Measurements from ENCODE around the gene SPIB.
"Not testable (repeated sequence)": the region's sequence is repeated elsewhere in the genome, so short reads cannot be mapped to it uniquely, and the experiment has no call there.

The SPIB gene

DNA sequence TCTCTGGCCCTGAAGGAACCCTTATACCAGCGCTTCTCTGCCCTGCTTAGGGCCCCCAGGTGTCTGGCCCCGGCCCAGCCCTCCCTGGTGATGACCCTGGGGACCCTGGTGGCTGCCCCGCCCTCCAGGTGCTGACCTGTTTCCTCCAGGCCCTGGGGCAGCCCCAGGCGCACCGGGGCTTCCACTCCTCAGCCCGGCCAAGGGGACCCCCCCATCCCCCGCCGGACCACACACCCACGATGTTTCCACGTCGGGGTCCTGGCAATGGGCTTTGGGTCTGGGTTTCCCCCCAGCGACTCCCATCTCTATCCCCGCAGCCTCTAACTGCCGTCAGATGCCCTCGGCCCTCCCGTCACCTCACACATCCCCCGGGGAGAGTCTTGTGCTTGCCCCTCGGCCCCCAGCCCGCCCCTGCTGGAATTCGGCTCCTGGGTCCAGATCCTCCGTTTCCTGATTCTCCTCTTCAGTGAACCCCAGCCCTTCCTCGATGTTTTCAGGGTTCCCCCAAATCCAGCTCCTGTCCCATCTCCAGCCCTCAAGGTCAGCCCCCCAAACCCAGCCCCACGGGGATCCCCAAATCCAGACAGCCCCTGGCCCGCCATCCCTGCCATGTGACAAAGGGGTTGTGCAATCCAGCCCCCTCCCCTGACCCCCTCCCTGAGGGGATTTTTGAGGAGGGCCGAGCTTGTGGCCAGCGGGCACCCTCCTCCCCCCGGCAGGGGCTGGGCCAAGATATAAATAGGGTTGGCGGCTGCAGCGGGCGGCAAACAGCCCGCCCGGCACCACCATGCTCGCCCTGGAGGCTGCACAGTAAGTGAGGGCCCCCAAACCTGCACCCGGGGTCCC is at the start of gene SPIB:
SPIB (plus strand) TSS at position 763 of the 846 bp plus-strand sequence; CDS start at position 788, 25 bp downstream.
- DNase-seq (ENCODE audit: low read depth) = no peak

DNA sequence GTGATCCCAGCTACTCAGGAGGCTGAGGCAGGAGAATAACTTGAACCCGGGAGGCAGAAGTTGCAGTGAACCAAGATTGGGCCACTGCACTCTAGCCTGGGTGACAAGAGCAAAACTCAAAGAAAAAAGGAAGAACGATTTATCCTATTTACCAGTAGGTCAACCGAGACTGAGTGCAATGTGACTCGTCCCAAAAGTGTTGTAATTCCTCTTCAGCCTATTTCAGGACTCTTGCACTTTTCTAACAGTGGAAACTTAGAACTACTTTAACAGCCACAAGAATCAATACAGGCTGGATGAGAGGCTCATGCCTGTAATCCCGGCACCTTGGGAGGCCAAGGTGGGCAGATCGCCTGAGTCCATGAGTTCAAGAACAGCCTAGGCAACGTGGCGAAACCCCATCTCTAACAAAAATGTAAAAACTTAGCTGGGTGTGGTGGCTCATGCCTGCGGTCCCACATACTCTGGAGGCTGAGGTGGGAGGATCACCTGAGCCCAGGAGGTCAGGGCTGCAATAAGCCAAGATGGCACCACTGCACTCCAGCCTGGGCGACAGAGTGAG is 46.7 kb upstream of the SPIB start:
- no peak for DNase-seq (ENCODE audit: low read depth)

DNA sequence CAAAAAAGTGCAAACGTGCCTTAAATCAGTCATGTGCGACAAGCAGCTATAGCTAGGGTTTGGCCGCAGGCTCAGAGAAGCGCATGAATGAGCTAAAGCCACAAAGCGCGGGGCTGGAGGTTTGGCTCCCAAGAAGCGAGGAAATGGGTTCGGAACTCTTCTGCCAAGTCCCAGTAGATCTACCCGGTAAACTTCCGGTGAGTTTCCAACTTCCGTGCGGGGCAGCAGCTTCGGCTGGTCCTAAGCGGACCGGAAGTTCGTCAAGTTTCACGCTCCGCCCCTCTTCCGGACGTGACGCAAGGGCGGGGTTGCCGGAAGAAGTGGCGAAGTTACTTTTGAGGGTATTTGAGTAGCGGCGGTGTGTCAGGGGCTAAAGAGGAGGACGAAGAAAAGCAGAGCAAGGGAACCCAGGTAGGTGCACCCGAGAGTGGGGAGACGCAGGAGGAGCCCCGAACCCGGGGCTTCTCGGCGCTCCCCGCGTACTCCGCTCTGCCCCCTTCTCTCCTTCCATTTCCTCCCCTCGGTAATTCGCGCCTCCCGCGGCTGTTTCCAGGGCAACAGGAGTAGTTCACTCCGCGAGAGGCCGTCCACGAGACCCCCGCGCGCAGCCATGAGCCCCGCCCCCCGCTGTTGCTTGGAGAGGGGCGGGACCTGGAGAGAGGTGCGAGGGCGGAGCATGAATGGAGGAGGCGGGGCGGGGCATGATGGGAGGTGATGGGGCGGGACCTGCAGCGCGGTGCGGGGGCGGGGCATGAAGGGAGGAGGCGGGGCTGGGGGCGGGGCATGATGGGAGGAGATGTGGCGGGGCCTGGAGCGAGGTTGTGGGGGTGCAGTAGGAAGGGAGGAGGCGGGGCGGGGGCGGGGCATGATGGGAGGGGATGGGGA is 42.3 kb upstream of the SPIB start, which contains the start of gene NR1H2:
NR1H2 (plus strand) TSS at position 292 of the 885 bp plus-strand sequence. CDS start 1,149 bp downstream, outside the sequence.
- peak; percentile 90 for DNase-seq (ENCODE audit: low read depth)

DNA sequence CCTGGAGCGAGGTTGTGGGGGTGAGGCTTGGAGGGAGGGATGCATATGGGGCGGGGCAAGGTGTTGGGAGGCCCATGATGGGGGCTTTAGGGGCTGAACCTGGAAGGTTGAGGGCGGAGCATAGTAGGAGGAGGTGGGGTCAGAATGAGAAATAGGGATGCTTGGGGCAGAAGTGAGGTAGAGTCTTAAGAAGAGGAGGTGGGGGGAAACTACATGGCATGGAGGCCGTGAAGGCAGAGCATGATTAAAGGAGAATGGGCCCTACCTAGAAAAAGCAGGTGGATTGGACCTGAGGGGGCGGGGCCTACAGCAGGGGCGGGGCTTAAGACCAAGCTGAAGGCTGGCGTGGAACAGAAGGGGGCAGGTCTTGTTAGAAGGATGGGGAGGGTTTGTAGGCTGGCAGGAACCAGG is 41.7 kb upstream of the SPIB start:
- no peak for DNase-seq (ENCODE audit: low read depth)

DNA sequence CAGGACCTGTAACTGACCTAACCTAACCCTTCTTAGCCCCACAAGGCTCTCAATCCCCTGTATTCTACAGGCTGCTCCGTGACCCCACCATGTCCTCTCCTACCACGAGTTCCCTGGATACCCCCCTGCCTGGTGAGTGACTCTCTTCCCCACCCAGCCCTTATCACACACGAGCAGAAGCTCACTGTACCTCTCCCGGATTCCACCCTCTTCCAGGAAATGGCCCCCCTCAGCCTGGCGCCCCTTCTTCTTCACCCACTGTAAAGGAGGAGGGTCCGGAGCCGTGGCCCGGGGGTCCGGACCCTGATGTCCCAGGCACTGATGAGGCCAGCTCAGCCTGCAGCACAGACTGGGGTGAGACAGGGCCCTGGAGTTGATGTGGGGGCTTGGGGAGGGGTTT is 41.2 kb upstream of the SPIB start:
- no peak for DNase-seq (ENCODE audit: low read depth)

DNA sequence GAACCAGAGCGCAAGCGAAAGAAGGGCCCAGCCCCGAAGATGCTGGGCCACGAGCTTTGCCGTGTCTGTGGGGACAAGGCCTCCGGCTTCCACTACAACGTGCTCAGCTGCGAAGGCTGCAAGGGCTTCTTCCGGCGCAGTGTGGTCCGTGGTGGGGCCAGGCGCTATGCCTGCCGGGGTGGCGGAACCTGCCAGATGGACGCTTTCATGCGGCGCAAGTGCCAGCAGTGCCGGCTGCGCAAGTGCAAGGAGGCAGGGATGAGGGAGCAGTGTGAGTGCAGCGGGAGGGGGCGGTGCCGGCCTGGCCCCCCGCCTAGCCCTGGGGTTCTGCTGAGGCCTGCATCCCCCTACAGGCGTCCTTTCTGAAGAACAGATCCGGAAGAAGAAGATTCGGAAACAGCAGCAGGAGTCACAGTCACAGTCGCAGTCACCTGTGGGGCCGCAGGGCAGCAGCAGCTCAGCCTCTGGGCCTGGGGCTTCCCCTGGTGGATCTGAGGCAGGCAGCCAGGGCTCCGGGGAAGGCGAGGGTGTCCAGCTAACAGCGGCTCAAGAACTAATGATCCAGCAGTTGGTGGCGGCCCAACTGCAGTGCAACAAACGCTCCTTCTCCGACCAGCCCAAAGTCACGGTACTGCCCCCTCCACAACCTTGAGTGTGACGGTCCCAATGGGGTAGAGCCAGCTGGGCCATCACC is 40.4 kb upstream of the SPIB start:
- no peak for DNase-seq (ENCODE audit: low read depth)

DNA sequence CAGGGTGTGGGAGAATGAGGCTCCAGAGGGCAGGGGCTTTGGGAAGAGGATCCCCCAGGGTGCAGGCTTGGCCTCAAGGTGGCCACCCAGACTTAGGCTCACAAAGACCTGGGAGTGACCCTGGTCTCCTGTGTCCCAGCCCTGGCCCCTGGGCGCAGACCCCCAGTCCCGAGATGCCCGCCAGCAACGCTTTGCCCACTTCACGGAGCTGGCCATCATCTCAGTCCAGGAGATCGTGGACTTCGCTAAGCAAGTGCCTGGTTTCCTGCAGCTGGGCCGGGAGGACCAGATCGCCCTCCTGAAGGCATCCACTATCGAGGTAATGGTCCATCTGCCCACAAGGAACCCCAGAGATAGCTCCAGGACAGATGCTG is 39.9 kb upstream of the SPIB start:
- no peak for DNase-seq (ENCODE audit: low read depth)

DNA sequence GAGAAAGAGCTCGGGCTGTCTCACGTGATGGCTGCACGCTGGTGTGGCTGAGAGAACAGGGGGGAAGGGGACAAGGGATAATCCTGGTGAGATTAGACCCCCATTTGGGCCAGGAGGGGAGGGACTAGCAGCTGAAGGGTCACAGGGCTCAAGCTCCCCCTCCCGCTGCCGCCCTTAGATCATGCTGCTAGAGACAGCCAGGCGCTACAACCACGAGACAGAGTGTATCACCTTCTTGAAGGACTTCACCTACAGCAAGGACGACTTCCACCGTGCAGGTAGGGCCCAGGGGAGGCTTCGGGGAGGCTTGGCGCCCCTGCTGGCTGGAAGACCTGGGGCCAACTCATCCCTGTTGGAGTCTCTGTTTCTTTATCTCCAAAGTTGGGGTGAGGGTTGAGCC is 39.1 kb upstream of the SPIB start:
- DNase-seq (ENCODE audit: low read depth) = no peak

DNA sequence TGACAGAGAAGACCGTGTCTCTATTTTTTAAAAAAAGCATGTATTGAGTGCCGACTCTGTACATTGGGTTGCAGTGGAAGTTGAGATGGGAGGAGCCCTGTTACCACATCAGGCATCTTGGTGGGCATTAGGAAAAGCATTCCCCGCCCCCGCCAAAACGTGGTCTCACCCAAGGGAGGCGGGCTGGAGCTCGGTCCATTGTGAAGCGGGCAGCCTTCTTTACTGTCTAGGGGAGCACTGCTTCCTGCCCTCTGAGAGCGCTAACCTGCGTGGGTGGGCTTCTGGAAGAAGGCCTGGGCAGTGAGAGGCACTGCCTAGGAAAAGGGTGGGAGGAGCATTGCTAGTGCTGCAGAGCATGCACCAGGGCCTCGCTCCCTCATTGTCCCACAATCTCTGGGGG is 38.6 kb upstream of the SPIB start:
- DNase-seq (ENCODE audit: low read depth) = no peak

DNA sequence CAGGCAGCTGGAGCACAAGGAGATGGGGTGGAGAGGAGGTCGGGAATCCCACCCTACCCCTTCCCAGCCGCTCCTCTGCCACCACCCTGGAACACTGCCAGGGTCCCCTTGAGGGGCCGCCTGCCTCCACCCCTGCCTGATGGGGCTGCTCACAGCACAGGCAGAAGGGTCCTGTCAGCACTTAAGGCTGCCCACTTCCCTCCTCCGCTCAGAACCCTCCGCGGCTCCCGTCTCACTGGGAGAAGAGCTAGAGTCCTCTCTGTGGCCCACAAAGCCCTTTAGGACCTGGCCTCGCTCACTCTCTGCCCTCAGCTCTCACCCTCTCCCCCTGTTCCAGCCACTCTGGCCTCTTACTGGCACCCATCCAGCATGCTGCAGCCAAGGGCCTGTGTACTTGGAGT is 38.0 kb upstream of the SPIB start:
- no peak for DNase-seq (ENCODE audit: low read depth)

DNA sequence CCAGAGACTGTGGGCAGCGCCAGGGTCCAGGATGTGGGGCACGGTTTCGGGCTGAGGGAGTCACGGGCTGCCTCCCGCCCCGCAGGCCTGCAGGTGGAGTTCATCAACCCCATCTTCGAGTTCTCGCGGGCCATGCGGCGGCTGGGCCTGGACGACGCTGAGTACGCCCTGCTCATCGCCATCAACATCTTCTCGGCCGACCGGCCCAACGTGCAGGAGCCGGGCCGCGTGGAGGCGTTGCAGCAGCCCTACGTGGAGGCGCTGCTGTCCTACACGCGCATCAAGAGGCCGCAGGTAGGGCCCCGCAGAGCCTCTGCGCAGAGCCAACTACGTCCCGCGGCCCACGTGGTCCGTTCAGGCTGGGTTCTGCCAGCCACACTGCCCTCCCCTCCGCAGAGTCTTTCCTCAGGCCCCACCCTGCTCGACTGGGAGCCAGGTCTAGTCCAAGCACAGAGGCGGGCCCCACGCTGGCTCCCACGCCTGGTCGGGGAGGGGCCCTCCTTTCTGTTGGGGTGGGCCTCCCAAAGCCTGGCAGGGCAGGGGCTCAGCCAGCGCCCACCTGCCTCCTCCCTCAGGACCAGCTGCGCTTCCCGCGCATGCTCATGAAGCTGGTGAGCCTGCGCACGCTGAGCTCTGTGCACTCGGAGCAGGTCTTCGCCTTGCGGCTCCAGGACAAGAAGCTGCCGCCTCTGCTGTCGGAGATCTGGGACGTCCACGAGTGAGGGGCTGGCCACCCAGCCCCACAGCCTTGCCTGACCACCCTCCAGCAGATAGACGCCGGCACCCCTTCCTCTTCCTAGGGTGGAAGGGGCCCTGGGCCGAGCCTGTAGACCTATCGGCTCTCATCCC is 36.6 kb upstream of the SPIB start:
- DNase-seq (ENCODE audit: low read depth) = no peak

DNA sequence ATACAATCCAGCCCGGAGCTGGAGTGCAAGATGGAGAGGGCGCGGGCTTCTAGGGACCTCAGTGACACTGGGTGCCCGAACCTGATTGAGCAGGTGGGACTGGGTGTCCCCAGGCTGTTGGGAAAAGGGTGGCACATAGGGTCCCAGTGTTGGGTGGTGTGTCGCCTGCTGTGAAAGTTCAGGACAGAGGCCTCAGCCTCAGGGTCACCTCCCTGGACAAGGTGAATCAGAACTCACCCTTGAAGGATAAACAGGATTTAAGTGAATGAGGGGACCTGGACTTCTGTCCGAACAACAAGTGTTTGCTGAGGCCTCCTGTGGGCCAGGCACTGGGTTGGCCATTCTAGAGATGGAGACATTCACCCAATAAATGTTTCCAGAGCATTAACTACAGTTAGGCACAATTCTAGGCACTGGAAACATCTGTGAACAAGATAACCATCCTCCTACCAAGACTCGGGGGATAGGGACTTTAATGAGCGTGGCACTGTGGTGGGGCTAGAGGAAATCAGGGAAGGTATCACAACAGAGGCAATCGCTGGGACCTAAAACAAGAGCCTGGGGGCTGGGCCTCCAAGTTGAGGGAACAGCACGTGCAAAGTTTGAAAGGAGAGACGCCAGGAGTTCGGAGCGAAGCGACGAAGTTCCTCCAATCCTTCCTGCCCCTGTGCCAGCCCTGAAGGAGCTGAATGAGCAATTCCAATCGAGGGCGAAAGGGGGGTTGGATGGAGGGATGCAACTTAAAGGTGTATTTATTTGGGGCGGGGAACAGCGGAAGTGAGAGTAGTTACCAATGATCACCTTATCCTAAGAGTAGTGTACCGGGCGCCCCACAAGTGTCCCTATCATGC is 35.5 kb upstream of the SPIB start:
- DNase-seq (ENCODE audit: low read depth) = no peak

DNA sequence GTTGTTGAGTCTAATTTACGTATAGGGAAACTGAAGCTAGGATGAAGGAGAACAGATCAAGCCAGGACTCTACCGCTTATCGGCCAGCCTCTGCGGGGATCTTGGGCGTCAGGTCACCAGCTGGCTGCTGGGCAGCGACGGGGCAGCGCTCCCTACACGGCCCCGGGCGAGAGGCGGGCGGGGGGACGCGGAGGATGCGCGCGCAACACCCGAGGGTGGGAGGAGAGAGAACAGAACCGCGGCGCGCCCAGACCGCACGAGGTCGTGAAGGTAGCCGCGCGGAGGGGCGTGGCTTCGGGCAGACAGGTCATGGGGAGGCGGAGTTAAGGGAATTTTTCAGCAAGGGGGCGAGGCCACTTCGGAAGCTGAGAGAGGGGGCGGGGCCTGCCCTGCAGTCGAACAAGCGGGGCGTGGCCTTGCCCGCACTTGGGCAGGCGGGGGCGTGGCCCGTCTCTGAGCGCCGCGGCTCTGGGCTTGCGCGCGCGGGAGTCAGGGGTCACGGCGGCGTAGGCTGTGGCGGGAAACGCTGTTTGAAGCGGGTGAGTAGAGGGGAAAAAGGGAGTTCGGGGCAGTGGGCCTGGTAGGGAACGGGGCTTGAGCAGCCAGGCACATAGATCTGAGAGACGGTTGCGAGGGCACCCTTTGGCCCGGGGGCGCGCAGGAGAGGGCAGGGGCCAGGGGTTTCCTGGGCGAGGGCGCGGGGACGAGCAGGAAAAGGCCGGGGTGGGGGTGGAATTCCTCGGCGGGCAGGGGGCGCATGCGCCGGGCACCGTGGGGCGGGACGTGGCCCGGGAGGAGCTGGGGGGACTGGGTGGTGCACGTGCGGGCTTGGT is 34.7 kb upstream of the SPIB start, which contains the start of gene POLD1:
POLD1 (plus strand) TSS at position 496 of the 833 bp plus-strand sequence. CDS start 14,505 bp downstream, outside the sequence.
- peak; percentile 98 for DNase-seq (ENCODE audit: low read depth)

DNA sequence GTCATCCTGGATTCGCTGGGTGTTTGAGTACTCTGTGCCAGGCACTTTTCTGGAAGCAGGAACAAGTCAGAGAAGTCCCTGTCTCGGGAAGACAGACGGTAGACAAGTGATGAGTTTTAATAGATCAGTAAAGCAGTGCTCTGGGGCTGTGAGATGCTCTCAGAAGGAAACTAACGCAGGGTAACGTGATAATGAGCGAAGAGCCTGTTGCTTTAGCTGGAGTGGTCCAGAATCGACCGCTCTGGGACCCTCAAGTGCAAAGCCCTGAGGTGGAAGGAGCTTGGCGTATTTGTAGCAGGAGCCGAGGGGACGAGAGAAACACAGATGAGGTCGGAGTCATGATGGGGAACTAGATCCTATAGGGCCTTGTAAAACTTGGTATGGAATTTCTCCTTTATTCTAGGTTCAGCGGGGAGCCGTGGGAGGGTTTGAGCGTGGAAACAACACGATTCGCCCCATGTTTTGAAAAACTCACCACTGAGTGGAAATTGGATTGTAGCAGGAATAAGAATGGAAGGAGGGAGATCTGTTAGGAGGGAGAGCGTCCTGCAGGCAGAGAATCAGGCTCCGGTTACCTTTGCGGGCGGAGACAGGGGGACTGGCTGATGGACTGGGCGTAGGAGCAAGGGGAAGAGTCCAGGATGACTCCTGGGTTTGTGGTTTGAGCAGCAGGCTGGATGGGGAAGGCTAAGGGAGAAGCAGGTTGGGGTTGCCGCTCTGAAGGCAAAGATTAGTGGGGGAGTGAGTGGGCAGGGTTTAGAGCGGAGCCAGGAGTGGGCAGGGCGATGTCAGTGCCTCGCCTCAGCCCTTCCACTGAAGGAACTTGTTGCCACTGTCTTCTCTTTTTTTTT is 33.8 kb upstream of the SPIB start:
- DNase-seq (ENCODE audit: low read depth) = no peak

DNA sequence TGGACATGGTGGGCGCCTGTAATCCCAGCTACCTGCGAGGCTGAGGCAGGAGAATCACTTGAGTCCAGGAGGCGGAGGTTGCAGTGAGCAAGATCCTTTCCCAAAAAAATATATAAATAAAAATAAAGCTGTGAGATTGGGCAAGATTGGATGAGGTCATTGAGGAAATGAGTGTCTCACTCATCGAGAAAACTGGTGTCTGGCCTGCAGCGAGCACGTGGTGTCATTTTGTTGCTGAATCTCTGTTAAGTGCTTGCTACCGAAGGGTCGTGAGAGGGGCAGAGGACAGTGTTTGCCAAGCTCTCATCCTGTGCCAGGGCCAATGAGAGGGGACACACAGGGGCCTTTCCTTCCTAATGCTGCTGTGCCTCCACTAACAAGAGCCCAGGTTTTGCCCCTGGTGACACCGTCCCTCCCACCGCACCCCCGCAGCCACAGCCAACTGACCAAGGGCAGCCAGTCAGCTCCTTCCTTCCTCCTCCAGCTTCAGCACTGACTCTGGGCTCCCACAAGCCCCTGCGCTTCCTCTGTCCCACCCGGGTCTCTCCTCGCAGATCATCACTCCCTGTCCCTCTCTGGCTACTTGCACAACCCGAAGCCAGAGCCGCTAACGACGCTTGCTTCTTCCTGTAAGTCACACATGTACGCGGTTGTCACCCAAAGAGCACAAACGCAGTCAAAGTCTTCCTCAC is 31.4 kb upstream of the SPIB start:
- no peak for DNase-seq (ENCODE audit: low read depth)

DNA sequence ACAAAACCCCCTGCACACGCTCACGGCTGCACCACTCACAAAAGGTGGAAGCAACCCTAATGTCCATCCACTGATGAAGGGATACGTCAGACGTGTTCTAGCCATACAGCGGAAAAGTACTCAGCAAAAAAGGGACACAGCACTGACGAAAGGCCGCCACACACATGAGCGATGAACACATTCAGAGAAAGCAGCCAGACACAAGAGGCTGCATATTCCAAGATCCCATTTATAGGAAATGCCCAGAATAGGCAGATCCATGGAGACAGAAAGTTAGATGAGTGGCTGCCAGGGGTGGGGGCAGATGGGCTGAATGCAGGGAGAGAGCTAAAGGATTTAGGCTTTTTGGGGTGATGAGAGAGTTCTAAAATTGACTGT is 30.9 kb upstream of the SPIB start:
- no peak for DNase-seq (ENCODE audit: low read depth)

DNA sequence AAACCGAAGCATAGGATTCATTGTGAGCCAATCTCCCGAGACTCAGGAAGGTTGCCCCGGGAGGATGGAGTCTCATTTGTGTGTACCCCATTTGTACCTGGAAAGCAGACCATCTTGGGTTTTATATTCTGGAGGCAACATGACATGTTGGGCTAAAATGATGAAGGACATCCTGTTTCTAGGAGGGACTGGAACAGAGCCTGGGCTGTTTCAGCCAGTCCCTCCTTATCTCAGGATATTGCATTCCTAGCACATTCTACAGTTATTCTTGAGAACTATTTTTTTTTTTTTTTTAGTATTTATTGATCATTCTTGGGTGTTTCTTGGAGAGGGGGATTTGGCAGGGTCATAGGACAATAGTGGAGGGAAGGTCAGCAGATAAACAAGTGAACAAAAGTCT is 28.4 kb upstream of the SPIB start:
- DNase-seq (ENCODE audit: low read depth) = not testable (repeated sequence)

DNA sequence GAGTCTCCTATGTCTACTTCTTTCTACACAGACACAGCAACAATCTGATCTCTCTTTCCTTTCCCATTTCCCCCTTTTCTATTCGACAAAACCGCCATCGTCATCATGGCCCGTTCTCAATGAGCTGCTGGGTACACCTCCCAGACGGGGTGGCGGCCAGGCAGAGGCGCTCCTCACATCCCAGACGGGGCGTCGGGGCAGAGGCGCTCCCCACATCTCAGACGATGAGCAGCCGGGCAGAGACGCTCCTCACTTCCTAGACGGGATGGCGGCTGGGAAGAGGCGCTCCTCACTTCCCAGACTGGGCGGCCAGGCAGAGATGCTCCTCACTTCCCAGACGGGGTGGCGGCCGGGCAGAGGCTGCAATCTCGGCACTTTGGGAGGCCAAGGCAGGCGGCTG is 27.8 kb upstream of the SPIB start:
- DNase-seq (ENCODE audit: low read depth) = not testable (repeated sequence)

Measured in stimulated activated CD8-positive, alpha-beta memory T cell treated with anti-CD3 and anti-CD28 coated beads, Interleukin-12 subunit alpha, Interleukin-12 subunit beta, amount 100 ng/mL, for 4 hours (primary cell).